Measurements from ENCODE around the gene UGCG.
"Not testable (repeated sequence)": the region's sequence is repeated elsewhere in the genome, so short reads cannot be mapped to it uniquely, and the experiment has no call there.

UGCG gene

DNA sequence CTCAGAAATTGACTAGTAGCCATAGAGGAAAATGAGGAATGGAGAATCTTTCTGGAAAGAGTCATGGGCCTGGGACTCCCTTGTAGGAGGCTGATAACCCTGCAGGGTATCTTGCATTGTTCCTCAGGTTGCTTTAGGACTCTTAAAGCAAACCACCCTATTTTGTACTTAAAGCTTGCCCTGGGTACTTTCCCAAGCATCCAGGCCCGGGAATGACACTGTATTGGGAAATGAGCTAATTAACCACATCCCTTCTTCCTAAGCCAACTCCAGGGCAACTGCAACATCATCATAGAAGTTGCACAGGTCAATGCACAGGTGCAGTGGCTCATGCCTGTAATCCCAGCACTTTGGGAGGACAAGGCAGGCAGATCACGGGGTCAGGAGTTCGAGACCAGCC lies 55.9 kb downstream of the UGCG start:
- DNase-seq (ENCODE audit: low read depth, low spot score) = no peak

- DNase-seq (ENCODE audit: low read depth, low spot score) = no peak
Measured at GRCh38 chr9:111953444-111953843, 56.8 kb downstream of the UGCG start.

DNA sequence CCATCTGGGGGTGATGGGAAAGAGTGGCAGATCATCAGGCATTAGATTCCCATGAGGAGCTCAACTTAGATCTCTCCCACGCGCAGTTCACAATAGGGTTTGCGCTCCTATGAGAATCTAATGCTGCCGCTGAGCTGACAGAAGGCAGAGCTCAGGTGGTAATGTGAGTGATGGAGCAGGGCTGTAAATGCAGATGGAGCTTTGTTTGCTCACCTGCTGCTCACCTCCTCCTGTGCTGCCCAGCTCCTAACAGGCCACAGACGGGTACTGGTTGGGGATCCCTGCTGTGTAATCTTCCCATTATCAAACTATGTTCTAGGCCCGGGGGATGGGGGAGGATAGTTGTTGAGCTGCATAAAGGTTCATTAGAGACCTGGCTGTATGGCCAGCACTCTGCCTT lies 58.4 kb downstream of the UGCG start:
- no peak for DNase-seq (ENCODE audit: low read depth, low spot score)

DNA sequence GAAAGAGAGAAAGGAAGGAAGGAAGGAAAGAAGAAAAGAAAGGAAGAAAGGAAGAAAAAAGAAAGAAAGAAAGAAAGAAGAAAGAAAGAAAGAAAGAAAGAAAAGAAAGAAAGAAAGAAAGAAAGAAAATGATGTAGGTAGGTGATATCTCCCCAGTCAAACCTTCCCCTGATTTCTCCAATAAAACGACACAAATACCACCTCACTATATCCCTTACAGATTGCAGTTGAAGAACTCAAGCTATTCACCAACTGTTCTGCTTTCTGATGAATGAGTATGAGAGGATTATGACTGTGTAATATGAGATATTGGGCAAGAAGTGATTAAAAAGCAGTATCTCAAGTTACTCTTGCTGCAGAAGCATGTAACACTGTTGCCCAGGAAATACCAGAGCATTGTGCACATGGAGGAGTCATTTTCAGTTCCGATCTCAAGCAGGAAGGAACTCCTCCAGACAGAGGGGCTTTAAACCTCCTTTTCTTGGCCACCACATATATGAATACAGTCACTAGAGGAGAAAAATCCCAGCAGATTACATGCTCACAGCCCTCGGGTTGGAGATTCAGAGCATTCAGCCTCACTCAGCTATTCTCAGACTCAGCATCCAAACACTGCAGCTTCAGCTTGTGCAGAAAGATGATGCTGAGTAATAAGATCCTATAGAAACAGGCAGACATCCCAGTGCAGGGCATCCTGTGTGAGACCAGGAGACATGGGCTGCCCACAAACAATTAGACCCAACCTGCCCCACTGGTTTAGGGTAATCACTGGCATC lies 61.4 kb downstream of the UGCG start:
- DNase-seq (ENCODE audit: low read depth, low spot score) = no peak

- no peak for DNase-seq (ENCODE audit: low read depth, low spot score)
Measured at GRCh38 chr9:111959468-111960359, 63.1 kb downstream of the UGCG start.

- DNase-seq (ENCODE audit: low read depth, low spot score) = not testable (repeated sequence)
Measured at GRCh38 chr9:111960485-111960884, 63.9 kb downstream of the UGCG start.

DNA sequence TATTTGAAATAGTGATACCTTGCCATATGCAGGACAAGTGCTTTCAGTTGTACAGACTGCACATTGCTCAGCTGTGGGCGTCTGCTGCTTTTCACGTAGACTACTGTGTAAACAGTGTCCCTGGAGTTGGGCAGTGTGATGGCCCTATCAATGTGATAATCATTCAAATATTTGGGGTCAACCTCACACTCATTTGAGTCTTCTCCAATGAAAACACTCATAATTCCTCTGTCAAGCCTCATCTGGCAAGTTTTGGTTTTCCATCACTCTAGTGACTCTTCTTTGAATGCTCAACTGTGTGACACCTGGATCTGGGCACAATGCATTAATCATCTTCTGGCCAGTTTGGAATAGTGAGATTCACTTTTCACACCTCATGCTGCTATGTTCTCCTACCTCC lies 64.4 kb downstream of the UGCG start:
- no peak for DNase-seq (ENCODE audit: low read depth, low spot score)

- no peak for DNase-seq (ENCODE audit: low read depth, low spot score)
Measured at GRCh38 chr9:111961575-111961974, 65.0 kb downstream of the UGCG start.

- no peak for DNase-seq (ENCODE audit: low read depth, low spot score)
Measured at GRCh38 chr9:111962021-111962420, 65.4 kb downstream of the UGCG start.

GRCh38 chr9:111963995-111964394 lies 67.4 kb downstream of the UGCG start:
- no peak for DNase-seq (ENCODE audit: low read depth, low spot score)

DNA sequence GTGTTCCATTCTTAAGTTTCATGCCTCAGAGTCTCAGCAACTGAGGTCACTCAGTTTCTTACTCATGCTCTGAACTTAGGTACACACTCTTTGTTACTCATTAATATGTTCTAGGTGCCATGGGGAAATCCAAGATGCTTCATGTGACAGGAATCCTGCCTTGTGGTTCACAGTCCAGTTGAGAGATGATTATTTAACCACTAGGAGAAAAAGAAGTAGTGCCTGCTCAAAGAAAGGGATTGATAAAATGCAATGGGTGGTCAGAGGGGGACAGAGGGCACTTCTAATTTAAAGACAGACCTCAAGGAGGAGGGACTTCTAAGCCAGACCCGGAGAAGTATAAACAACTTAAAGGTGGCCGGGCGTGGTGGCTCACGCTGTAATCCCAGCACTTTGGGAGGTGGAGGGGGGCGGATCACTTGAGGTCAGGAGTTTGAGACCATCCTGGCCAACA lies 69.0 kb downstream of the UGCG start:
- no peak for DNase-seq (ENCODE audit: low read depth, low spot score)

- DNase-seq (ENCODE audit: low read depth, low spot score) = no peak
Measured at GRCh38 chr9:111966124-111966723, 69.6 kb downstream of the UGCG start.

- DNase-seq (ENCODE audit: low read depth, low spot score) = no peak
Measured at GRCh38 chr9:111966861-111967291, 70.3 kb downstream of the UGCG start.

DNA sequence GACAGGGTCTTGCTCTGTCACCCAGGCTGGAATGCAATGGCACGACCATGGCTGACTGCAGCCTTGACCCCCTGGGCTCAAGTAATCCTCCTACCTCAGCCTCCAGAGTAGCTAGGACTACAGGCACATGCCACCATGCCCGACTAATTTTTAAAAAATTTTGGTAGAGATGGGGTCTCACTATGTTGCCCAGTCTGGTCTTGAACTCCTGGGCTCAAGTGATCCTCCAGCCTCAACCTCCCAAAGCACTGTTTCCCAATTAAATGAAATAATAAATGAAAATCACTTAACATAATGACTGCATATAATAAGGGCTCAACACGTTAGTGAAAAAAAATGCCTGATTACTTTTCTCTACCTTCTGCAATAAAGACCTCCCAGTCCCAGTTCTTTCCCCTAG lies 71.0 kb downstream of the UGCG start:
- no peak for DNase-seq (ENCODE audit: low read depth, low spot score)

DNA sequence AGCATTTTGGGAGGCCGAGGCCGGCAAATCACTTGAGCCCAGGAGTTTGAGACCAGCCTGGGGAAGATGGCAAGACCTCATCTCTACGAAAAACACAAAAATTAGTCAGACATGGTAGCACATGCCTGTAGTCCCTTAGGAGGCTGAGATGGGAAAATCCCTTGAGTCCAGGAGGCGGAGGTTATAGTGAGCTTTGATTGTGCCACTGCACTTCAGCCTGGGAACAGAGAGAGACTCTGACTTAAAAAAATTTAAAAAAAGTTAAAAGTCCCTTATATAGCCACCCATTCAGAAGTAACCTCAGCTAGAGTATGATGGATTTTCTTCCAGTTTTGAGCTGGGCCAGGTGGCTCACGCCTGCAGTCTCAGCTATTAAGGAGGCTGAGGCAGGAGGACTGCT lies 72.4 kb downstream of the UGCG start:
- DNase-seq (ENCODE audit: low read depth, low spot score) = no peak

GRCh38 chr9:111969622-111970021 lies 73.0 kb downstream of the UGCG start:
- DNase-seq (ENCODE audit: low read depth, low spot score) = no peak

DNA sequence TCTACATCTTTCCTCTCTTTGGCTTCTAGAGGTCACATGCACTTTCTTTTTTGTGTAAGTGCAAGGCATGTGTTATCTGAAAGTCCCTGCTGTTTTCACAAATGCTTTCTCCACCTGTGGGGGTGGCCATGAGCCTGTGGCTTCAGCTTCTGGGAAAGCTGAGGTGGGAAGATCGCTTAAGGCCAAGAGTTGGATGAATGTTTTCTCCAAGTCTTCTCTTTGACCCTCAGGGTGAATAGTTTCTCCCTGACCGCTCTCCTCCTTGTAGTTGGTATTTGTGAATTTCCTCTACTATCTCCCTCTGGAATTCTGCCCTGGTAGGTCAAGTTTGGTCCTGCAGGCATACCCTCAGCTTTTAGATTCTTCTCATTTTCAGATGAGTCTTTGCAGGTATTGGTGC lies 74.2 kb downstream of the UGCG start:
- no peak for DNase-seq (ENCODE audit: low read depth, low spot score)

- DNase-seq (ENCODE audit: low read depth, low spot score) = no peak
Measured at GRCh38 chr9:111974092-111974681, 77.6 kb downstream of the UGCG start.

GRCh38 chr9:111975709-111976108 lies 79.1 kb downstream of the UGCG start:
- peak; percentile 47 for DNase-seq (ENCODE audit: low read depth, low spot score)

- no peak for DNase-seq (ENCODE audit: low read depth, low spot score)
Measured at GRCh38 chr9:111978616-111979015, 82.0 kb downstream of the UGCG start.

DNA sequence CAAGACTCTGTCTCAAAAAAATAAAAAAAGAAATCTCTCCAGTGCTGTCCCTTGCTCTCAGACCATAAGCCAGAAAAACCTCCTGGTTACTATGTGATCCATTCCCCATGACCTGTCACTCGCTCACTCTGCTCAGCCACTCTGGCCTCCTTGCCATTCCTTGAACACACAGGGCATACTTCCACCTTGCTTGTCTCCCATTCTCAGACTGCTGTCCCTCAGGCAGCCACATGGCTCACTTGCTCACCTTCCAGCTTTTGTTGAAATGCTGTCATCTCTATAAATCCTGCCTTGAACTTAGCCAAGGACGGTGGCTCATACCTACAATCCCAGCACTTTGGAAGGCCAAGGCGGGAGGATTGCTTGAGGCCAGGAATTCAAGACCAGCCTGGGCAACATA lies 82.9 kb downstream of the UGCG start:
- DNase-seq (ENCODE audit: low read depth, low spot score) = no peak

DNA sequence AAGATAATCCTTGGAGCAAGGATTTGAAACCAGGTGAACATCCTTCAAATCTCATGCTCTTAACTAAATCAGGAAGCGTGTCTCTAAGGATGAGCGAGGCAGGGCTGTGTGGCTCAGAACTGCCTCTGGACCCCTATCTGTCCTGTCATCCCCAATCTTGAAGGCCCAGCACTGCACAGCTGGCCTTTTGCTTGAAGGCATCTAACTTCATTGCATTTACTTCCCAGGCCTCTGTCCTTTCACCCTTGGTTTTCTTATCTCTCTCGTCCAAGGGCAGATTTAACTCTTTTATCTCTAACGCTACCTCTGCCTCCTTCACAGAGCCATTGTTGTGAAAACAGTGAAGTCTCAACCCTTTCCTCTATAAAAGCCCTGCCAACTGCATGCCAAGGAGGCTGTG lies 83.8 kb downstream of the UGCG start:
- DNase-seq (ENCODE audit: low read depth, low spot score) = no peak
